GM21423 (cell line): ENCODE measurements around the gene MED29.

Source experiments
- ATAC-seq: cut with Tn5 transposase; IDR thresholded peaks from one replicate; pipeline ENCODE4 v1.9.1; 2021; ENCODE audit warnings: mild to moderate bottlenecking, moderate library complexity; ENCODE audit not compliant: unreplicated experiment

MED29 gene

GRCh38 chr19:39397360-39398296 is 6.5 kb downstream of the MED29 start:
- ATAC-seq = peak; percentile 30

- no peak for ATAC-seq
Measured at GRCh38 chr19:39398297-39398864, 7.2 kb downstream of the MED29 start.

DNA sequence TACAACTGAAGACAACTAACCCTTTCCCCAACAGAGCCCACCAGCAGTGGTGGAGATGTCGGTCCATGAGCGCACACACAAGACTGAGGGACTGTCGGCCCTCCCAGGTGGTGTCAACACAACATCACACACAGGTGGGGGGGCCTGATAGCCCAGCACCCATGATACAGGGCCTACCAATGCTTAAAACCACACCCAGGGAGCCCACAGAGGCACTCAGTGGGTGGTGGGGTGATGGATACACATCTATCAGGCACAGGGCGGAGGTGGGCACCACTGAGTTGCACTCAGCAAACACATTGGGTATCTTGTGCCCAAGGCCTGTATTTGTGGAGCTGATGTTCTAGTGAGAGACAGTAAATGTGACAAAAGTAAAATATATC is 8.5 kb downstream of the MED29 start:
- no peak for ATAC-seq

DNA sequence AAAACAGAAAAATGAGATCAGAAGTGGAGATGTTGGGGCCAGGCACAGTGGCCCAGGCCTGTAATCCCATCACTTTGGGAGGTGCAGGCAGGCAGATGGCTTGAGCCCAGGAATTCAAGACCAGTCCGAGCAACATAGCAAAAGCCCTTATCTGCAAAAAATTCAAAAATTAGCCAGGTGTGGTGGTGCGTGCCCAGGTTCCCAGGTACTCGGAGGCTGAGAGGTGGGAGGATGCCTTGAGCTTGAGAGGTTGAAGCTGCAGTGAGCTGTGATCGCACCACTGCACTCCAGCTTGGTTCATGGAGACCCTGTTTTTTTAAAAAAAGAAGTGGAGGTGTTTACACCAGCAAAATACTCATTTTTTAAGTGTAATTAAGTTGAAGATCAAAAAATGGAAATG is 8.9 kb downstream of the MED29 start:
- no peak for ATAC-seq

DNA sequence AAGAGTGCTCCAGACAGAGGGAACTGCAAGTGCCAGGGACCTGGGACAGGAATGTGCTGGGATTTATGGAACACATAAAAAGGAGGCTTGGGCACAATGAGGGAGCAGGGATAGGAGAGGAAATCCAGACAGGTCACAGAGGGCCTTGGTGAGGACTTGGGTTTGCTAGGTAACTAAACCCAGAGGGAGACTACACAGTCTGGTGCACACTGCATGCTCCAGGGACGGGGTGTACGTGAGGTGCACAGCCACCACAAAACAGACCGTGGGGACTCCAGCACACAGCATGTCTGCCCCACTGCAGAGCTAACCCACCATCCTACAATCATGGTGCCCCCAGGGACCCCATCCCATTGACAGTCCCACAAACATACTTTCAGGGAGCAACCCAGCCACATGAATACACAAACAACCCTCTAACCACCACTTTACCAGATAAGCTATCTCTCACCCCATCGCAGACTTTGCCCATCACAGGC is 9.9 kb downstream of the MED29 start:
- ATAC-seq = peak; percentile 9

- peak; percentile 16 for ATAC-seq
Measured at GRCh38 chr19:39401549-39402345, 10.6 kb downstream of the MED29 start.

DNA sequence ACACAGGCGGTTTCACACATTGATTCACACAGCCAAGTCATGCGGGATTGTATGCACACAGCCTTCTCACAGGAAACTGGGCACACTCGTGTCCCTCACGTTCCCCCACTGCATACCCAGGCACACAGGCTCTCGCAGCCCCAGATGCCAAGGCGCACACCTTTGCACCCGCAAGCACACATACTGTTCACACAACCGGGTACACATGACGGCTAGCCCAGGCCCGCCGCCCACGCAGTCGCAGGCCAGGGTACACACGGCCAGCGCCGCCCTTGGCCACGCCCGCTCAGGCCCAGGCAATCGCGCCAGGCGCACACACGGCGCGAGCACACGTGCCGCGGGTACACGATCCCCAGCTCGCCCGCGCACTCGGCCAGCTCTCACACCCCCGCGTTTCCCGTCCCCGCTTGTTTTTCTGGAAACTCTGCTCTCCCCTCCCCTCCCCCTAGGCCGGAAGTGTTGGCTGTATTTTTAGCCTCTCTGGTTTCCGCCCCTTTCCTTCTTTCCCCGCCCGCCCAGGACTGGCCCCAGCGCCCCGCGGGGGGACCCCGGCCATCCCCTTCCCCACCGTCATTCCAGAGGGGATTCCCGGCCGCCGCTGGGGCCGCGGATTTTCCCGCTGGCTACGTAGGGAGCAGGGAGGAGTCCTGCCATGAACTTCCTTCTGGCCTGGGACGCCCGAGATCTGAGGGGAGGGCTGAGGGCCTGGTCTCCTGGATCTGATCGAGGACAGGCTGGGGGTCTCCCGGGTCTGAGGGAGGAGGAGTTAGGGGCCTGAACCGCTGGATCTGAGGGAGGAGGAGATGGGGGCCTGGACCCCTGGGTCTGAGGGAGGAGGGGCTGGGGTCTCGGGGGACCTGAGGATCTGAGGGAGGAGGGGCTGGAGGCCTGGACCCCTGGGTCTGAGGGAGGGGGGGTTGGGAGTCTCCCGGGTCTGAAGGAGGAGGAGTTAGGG is 11.4 kb downstream of the MED29 start:
- peak; percentile 20 for ATAC-seq

- ATAC-seq = peak; percentile 23
Measured at GRCh38 chr19:39403331-39404312, 12.4 kb downstream of the MED29 start.

- no peak for ATAC-seq
Measured at GRCh38 chr19:39405261-39405957, 14.2 kb downstream of the MED29 start.

DNA sequence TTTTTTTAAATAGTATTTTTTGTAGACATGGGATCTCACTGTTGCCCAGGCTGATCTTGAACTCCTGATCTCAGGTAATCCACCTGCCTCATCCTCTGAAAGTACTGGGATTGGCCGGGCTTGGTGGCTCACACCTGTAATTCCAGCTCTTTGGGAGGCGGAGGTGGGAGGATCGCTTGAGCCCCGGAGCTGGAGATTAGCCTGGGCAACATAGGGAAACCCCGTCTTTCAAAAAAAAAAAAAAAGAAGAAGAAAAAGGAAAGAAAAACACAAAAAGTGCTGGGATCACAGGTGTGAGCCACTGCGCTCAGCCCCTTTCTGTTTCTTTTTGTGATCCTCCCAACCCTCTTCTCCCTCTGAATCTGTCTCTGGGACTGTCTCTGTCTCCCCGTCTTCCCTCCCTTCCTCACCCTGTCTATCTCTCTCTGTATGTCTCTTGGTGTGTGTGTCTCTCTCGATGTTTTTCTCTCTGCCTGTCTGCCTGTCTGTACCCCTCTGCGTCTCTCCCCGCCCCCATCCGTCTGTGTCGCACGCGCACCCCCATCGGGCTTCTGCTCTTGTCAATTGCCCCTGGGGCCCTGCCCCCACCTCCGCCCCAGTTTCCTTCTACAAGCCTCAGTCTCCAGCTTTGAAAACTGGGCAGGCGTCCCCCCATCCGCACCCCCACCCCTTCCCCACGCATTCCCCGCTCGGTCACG is 14.9 kb downstream of the MED29 start:
- ATAC-seq = no peak

DNA sequence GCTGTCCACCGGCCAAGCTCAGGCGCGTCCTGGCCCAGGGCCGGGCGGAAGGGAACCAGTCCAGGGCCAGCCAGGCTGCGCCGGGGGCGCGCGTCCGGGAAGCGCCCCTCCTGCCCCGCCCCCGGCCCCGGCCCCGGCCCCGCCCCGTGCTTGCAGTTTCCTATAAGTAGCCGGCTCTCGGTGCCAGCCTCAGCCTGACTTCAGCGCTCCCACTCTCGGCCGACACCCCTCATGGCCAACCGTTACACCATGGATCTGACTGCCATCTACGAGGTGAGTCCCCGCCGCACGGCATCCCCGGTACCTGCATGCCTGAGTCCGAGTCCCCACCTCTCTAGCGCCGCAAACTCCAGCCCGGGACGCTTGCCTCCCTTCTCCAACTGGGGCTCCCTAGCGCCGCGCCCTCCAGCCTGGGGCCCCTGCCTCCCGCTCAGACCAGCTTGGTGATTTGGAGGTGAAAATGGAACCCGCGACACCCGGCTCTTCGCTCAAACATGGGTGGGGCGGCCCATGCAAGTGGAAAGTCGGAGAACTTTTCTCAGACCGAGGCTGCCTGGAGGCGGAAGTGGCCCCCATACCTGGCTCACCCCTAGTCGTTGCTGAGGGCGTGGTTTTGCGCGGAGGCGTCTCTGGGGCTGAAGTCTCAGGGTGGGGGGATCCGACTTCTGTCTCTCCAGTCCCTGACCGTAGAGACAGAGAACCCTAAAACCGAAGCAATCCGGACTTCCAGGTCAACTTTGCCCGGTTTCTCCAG is 15.7 kb downstream of the MED29 start, which contains the start of gene ZFP36:
Gene ZFP36, plus strand, starts transcription at position 192 of the 754 bp plus-strand sequence. Its CDS starts 58 bp downstream, at position 250.
- ATAC-seq = no peak

DNA sequence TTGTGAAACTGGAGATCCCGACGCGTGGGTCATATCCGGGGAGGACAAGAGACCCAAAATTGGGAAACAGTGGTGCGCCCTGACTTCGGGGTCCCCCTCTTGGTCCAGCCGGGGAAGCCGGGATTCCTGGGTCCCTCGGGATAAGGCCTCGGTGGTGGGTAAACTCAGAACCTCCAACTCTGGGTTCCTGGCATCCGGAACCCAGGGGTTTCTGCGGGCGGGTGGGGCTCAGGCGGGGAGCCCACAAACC is 16.2 kb downstream of the MED29 start:
- no peak for ATAC-seq

DNA sequence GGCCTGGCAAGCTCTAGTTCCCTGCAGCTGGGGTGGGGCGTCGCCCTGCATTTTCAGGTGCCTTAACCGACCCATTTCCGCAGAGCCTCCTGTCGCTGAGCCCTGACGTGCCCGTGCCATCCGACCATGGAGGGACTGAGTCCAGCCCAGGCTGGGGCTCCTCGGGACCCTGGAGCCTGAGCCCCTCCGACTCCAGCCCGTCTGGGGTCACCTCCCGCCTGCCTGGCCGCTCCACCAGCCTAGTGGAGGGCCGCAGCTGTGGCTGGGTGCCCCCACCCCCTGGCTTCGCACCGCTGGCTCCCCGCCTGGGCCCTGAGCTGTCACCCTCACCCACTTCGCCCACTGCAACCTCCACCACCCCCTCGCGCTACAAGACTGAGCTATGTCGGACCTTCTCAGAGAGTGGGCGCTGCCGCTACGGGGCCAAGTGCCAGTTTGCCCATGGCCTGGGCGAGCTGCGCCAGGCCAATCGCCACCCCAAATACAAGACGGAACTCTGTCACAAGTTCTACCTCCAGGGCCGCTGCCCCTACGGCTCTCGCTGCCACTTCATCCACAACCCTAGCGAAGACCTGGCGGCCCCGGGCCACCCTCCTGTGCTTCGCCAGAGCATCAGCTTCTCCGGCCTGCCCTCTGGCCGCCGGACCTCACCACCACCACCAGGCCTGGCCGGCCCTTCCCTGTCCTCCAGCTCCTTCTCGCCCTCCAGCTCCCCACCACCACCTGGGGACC is 16.6 kb downstream of the MED29 start:
- no peak for ATAC-seq

DNA sequence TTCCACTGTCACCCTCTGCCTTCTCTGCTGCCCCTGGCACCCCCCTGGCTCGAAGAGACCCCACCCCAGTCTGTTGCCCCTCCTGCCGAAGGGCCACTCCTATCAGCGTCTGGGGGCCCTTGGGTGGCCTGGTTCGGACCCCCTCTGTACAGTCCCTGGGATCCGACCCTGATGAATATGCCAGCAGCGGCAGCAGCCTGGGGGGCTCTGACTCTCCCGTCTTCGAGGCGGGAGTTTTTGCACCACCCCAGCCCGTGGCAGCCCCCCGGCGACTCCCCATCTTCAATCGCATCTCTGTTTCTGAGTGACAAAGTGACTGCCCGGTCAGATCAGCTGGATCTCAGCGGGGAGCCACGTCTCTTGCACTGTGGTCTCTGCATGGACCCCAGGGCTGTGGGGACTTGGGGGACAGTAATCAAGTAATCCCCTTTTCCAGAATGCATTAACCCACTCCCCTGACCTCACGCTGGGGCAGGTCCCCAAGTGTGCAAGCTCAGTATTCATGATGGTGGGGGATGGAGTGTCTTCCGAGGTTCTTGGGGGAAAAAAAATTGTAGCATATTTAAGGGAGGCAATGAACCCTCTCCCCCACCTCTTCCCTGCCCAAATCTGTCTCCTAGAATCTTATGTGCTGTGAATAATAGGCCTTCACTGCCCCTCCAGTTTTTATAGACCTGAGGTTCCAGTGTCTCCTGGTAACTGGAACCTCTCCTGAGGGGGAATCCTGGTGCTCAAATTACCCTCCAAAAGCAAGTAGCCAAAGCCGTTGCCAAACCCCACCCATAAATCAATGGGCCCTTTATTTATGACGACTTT is 17.4 kb downstream of the MED29 start:
- no peak for ATAC-seq

- no peak for ATAC-seq
Measured at GRCh38 chr19:39409208-39410016, 18.2 kb downstream of the MED29 start.
